GM19240 (cell line): Measurements from ENCODE around the gene KIAA0753.

ENCODE experiments used
- DNase-seq: peaks from one replicate; pipeline ENCODE4 v3.0.0; 2011; ENCODE audit warnings: low spot score; ENCODE audit not compliant: insufficient read length

Gene KIAA0753

GRCh38 chr17:6641247-6641863 lies 844 bp upstream of the KIAA0753 start:
- DNase-seq, result no peak

DNA sequence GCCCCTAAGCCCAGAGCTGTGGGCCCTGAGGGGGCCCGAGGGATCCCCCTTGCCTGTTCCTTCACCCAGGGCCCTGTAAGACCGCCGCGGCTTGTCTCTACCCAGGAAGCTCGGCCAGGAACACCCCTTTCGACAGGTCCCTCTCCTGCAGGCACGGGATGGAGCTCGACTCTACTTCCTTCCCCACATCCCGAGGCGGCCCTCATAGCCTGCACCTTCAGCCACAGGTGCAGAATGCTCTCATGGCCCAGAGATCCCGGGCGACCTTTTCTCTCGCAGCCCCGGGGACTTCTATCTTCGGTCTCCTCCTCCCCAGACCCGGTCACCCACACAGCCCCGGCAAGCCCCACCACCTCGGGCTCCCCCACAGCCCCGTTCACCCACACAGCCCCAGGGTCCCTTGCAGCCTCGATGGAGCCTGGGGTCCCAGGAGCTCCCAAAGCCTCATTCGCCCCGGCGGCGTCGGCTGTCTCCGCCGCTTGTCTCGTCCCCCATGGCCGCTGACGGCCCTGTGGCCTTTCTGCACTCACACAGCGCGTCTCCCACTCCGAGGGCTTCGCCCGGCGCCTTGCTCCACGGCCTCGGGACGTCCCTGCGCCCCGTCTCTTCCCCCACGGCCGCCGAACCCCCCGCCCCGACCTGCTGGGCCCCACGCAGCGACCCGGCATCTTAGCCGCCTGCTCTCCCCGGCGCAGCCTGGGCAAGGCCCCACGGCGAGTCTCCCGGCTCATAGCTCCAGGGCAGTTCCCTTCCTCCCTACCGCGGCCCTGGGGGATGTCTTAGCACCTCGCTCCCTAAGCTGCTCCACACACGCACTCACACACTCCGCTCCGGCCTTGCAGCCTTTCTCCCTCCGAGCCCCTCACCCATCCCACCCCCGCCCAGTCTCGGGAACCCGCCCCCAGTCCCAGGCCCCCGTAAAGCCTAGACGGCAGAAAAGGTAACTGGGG lies 650 bp downstream of the KIAA0753 start:
- no peak for DNase-seq

DNA sequence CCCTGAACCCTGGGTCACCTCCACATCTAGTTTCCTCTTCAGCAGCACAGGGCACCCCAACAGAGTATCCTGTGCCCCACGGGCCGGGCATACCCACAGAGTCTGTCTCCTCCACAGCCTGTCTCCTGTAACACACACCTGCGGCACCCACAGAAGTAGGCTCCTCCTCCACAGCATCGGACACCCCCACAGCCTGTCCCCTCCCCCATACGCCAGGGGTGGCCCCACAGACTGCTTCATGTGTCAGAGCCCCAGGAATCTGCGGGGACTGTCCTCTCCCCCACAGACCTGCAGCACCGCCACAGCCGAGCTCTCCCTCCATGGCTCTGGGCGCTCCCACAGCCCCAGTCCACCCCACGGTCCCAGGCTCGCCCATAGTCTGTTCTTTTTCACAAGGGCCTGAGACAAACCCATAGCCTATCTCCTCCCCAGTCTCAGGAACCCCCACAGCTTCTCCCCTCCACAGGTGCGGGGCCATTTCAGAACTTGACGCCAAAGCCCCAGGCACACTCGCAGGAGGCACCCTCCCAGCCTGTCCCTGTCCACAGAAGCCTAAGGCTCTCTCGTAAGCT lies 1.4 kb downstream of the KIAA0753 start:
- DNase-seq, result no peak

DNA sequence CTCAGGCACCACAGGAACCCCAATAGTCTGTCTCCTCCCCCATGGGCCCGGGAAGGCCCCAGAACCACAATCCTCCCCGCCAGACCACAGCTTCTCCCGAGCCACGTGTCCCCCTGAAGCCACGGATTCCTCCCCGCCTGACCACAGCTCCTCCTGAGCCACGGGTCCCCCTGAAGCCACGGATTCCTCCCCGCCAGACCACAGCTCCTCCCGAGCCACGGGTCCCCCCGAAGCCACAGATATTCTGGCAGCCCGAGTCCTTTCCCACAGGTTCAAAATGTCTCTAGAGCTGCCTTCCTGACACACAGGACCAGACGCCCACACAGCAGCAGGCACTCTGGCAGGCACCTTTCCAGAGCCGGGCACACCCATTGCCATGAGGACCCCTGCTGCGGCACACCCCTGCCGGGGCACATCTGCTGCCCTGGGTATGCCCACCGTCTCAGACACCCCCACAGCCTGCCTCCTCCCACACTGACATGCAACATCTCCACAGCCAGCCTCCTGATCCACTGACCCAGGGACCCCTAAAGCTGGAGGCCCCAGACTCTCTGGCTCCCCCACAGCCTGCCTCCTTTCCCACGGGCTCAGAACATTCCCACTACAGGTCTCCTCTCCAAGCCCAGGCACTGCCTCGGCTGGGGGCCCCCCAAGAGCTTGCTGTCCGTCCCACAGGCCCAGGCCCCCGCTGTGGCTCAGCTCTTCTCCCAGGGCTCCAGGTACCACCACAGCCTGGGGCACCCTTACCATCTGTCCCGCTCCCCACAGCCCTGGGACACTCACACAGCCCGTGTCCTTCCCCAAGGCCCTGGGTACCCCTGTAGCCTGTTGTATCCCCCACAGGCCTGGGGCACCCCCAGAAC lies 2.2 kb downstream of the KIAA0753 start:
- no peak for DNase-seq

DNA sequence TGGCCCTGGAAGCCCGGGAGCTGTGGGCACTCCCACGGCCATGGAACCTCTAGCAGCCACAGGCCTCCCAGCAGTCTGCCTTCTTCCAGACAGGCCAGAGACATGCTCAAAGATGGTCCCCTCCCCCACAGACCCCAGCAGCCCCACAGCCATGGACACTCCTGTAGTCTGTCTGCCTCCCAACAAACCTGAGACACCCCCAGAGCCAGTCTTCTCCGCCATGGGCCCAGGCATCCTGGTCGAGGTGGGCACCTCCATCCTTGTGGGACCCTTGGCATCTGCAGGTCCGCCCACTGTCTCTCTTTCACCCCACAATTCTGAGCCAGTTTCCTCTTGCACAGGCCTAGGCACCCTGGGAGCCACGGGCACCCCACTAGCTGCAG lies 3.1 kb downstream of the KIAA0753 start:
- no peak for DNase-seq

- DNase-seq, result no peak
Observed at GRCh38 chr17:6636616-6637457, 3.7 kb downstream of the KIAA0753 start.

- no peak for DNase-seq
Observed at GRCh38 chr17:6636105-6636504, 4.4 kb downstream of the KIAA0753 start.

GRCh38 chr17:6633263-6633662 lies 7.2 kb downstream of the KIAA0753 start:
- DNase-seq, result no peak

DNA sequence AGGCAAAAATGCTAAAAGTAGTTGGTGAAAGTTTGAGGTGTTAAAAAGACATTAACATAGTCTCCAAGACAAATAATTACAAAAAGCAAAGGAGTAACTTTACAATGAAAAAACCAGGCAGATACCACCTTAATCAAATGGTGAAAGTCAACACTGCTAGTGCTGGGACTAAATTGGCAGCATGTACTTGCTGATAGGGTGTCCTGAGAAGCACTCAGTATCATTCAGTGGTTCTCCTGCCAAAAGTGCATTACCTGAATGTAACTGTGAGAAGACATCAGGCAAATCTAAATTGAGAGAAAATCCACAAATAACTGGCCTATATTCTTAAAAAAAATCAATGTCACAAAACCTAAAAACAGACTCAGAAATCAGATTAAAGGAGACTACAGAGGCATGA lies 8.0 kb downstream of the KIAA0753 start:
- DNase-seq, result no peak

- no peak for DNase-seq
Observed at GRCh38 chr17:6630390-6630789, 10.1 kb downstream of the KIAA0753 start.

DNA sequence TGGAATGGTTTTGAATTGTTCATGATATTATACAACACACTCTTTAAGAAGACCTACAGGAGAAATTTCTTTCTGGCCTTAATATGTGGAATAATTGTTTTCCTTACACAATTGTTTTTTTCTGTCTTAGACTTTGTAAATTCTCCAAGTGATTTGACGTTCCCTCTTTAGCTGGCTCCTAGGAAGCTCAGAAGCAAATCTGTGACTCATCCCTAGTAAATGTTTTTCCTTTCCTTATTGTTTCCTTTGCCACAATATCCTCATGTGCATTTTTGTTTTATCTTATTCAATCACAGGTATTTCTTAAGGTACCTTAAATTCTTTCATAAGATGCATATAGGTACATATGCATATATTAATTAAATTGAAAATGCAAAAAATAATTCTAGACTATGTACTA lies 13.5 kb downstream of the KIAA0753 start:
- DNase-seq, result no peak

GRCh38 chr17:6626616-6627015 lies 13.9 kb downstream of the KIAA0753 start:
- DNase-seq, result no peak

DNA sequence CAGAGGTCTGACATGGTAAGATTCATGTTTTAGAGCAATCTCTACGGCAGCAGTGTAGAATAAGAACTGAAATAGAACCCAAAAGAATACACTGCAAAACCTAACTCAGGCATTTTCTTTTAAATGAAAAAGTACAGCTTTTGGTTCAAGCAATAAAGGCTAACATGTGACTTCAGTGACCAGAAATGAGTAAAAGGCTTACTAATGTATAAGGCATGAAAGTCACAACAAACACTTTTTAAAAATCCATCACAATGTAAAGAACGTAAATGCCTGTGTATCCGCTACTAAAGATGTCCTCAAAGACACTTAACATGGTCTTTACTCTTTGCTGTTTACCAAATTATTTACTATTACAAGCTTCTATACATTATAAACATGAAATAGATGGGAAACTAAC lies 16.6 kb downstream of the KIAA0753 start:
- DNase-seq, result no peak

- DNase-seq, result no peak
Observed at GRCh38 chr17:6611231-6611630, 29.3 kb downstream of the KIAA0753 start.

DNA sequence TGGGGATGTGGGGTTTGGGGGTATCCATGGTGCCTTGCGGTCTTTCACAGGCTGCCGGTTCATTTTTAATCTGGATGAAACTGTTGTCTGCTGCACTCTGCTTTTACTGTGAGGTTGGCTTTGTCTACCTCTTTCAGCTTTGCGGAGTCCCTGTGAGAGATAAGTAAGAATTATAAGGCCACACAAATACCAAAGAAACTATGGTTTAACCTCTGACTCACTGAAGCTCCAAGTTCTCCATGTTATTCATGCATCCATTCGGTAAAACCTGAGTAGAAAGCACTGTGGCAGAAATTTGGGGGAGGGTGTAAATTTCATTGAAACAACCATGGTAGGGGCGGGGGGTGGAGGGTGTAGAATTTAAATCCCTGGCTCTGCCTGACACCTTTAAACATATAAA lies 30.5 kb downstream of the KIAA0753 start:
- no peak for DNase-seq

- no peak for DNase-seq
Observed at GRCh38 chr17:6608321-6608720, 32.2 kb downstream of the KIAA0753 start.

DNA sequence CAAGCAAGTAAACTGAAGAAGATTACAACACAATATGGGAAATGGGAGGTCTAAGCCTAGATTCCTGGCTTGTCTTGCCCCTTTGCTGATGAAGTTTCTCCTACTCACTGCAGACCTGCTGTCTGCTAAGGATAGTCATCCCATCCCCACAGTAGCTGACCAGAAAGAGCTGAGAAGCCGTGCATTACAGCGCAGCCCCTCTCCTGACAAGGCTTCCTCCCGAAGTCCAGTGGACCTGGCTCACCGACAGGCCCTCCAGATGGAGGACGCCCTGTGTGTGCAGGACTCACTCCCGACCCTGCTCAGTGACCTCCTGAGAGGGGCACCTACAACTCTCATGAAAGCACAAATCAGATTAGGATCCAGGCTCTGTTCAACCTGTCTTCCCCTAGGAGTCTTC lies 35.4 kb downstream of the KIAA0753 start:
- no peak for DNase-seq

DNA sequence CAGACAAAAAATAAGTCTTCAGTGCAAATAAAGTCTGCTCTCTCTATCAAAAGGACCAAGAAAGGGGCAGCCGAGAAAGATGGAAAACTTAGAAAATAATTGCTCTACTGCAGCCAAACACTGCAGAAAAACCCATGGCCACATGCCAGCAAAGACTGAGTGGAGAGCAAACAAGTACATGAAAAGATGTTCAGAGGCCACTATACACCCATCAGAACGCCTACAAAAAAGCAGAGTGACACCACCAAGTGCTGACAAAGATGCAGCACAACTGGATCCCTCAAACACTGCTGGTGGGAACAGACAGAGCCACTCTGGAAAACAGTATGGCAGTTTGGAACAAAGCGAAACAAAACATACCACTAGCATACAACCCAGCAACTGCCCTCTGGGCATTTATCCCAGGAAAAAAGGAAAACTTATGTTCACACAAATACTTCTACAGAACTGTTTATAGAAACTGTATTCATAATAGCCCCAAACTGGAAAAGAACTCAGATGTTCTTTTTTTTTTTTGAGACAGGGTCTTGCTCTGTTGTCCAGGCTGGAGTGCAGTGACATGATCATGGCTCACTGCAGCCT lies 36.7 kb downstream of the KIAA0753 start:
- no peak for DNase-seq

DNA sequence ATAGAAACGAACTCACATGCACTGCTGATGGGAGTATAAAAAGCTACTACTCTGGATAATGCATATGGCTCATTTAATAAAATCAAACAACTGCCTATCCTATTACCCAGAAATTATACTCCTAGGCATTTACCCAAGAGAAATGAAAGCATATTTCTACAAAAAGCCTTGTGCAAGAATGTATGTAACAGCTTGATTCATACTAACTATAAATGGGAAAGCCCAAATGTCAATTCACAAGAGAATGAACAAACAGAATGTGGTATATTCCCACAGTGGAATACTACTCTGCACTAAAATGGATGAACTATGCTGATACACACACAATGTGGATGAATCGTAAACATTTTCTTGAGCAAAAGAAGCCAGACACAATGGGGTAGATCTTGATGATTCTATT lies 38.4 kb downstream of the KIAA0753 start:
- DNase-seq, result no peak

DNA sequence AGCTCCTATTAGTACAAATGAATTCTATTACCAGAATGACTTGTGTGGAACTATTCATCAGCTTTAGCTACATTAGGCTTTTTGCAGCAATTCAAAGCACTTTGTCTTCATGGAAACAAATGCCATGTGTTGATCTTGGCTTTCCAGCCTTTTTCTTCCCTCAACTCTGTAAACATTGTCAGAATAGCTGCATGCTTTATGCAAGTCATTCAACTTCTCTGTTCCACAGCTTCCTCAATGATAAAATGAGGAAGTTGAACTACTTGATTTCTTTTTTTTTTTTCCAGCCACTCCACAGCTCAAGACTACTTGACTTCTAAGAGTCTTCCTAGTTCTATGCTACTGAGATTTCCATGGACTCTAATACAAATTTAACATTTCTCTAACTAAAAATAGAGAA lies 41.1 kb downstream of the KIAA0753 start:
- DNase-seq, result no peak
